ENCODE data around the gene ANKH. TPM values are rescaled to one million over a fixed set of nuclear protein-coding genes. Genes with fewer than 3 reads are reported as not detected.

Gene ANKH
- total RNA-seq, 1 donor from 2014 or later: 233 TPM

DNA sequence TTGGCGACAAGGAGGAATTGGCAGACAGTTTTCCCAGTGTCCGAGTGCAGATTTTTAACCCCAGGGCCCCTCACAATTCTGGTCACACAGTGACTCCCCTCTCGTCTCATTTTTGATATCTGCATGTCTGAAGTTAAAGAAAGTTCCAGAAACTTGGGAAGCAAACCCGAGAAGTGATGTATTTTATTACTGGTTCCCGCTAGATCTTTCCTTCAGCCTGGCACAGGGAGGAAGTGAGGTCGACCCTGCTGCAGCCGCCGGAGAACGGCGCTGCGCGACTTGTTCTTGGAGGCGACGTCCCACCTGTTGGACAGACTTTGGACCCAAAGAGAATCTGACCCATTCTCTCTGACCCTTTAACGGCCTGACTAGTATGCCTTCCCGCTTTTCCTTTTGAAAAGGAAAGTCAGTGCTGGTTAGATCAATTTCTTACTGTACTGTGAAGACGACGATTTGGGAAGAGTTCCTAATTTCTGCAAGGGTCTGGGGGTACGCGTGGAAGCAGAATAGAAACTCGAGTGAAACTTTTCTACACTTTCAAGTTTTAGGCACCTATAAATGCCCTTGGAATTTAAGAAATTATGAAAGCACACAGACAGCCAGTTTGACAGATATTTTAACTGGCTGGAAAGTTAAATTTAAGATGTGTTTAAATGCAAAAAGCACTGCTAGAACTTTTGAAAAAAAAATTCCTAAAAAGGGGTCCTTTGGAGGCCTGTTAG is 206.3 kb downstream of the ANKH start:
- DNase-seq (ENCODE audit: low spot score): peak; percentile 82
- intact Hi-C loops (cut with DNase I): no loop called here

DNA sequence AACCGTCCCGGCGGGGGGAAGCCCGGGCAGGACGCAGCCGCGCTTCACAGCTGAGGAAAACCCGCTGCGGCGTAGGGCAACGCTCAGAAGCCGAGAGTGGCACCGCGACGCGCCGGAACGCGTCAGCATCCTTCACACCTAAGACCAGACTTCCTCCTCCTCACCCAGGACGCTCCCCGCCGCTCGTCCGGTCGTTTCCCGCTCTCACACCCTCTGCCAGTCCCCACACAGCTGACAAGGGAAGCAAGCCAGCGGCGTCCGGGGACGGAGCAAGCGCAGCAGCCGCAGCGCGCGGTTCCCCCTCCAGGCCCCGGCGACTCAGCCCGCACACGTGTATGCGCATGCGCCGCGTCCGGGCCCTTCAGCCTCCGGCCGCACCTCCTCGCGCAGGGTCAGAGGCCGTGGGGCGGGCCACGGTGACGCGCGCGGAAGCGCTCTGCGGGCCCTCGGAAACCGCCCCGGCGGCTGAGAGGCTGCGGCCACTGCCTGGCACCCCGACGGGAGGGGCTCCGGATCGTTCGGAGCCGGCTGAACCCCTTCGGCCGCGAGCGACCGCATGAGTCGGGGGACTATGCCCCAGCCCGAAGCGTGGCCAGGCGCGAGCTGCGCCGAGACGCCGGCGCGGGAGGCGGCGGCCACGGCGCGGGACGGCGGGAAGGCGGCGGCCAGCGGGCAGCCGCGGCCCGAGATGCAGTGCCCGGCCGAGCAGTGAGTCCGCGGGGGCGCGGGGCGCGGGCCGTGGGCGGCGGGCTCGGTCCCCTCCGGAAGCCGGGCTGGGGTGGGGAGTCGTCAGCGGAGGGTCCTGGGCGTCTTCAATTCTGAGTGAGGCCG is 207.1 kb downstream of the ANKH start, which contains the start of gene OTULIN:
OTULIN (plus strand) TSS at position 449 of the 831 bp plus-strand sequence; CDS start at position 557, 108 bp downstream.
- DNase-seq (ENCODE audit: low spot score): peak; percentile 96
- intact Hi-C loops (cut with DNase I): no loop called here

- no peak for DNase-seq (ENCODE audit: low spot score)
- intact Hi-C loops (cut with DNase I): no loop called here
These were observed 207.8 kb downstream of the ANKH start for GRCh38 chr5:14663734-14664269.

DNA sequence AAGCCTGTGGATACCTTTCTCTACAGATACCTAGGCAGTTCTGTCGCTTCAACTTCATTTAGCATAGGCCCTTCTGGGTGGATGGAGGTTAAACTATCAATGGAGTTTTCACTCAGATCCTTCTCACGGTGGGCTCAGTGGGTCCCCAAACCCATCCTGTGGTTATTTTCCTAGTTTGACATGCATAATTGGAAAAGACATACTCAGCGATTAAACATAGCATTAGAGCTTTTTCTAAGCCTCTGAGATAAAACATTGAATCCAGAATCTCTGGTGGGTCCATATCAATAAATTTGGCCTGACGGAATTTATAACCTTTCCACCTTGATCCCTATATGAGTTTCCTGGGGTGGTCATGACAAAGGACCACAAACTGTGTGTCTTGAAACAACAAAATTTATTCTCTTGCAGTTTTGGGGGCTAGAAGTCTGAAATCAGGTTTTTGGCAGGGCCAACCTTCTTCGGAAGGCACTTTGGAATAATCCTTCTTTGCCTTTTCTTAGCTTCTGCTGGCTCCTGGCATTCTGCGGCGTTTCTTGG is 208.8 kb downstream of the ANKH start:
- intact Hi-C loops (cut with DNase I): no loop called here
- no peak for DNase-seq (ENCODE audit: low spot score)

- intact Hi-C loops (cut with DNase I): no loop called here
- no peak for DNase-seq (ENCODE audit: low spot score)
These were observed 210.7 kb downstream of the ANKH start for GRCh38 chr5:14660833-14661232.

DNA sequence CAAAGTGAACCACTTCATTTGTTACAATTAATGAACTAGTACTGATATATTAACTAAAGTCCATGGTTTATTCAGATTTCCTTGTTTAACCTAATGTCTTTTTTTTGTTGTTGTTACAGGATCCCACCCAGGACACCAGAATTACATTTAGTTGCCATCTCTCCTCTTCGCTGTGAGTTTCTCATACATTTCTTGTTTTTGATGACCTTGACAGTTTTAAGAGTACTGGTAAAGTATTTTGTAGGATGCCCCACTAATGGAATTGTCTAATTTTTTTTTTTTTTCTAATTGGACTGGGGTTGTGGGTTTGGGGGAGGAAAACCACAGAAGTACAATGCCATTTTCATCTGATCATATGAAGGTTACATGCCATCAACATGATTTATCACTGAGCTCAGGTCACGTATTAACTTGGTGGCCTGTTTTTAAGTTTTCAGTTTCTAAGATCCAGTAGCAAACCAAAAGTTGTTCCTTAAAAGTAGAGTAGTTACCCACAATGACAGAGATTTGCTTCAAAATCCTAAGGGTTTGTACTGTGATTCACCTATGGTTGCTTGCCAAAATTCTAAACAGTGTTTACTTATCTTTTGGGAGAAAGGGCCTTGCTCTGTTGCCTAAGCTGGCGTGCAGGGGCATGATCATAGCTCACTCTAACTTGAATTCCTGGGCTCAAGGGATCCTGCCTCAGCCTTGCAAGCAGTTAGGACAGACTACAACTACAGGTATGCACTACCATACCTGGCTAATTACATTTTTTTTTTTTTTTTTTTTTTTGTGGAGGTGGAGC is 211.6 kb downstream of the ANKH start:
- intact Hi-C loops (cut with DNase I): no loop called here
- no peak for DNase-seq (ENCODE audit: low spot score)

- intact Hi-C loops (cut with DNase I): no loop called here
- no peak for DNase-seq (ENCODE audit: low spot score)
These were observed 214.7 kb downstream of the ANKH start for GRCh38 chr5:14656898-14657297.

- intact Hi-C loops (cut with DNase I): no loop called here
These were observed 216.3 kb downstream of the ANKH start for GRCh38 chr5:14655146-14655741.

More at GRCh38 chr5:14655146-14655741, 216.3 kb downstream of the ANKH start:
- DNase-seq (ENCODE audit: low spot score): no peak

Small RNA genes within 50 kb of the gene (microRNA-seq; reads per million reads assigned to microRNA genes)
- not detected for gene MIR4637

Other genes with a start within 250 kb of the ANKH start
- 29.0 TPM for gene OTULIN, start 207.1 kb downstream of the ANKH start, total RNA-seq